Keratinocyte (primary cell): ENCODE data around the gene CANT1. TPM values are rescaled to one million over a fixed set of nuclear protein-coding genes. Genes with fewer than 3 reads are reported as not detected.

ENCODE experiments used
- DNase-seq: peaks from one replicate; pipeline ENCODE4 v3.0.0-alpha.2; 2011; ENCODE audit warnings: low read depth, missing footprints, low spot score
- FAIRE-seq: peaks from 2 replicates; lab custom pipeline; 2011; peaks lifted over from hg19 to GRCh38; lab: Jason Lieb, UNC
- H2AFZ ChIP-seq: 2 replicates; pipeline ENCODE4 v1.6.0; 2012; ENCODE audit warnings: low read length, control low read depth, inconsistent platforms; ENCODE audit not compliant: control insufficient read depth
- H3K27ac ChIP-seq: 2 replicates; pipeline ENCODE4 v1.5.1; 2011; ENCODE audit warnings: low read length; ENCODE audit not compliant: control insufficient read depth, insufficient read depth
- H3K27me3 ChIP-seq: 3 replicates; pipeline ENCODE4 v1.6.0; 2011; ENCODE audit warnings: low read length; ENCODE audit not compliant: control insufficient read depth, insufficient read depth; ENCODE audit errors: extremely low read depth
- H3K36me3 ChIP-seq, 2 experiments: 2 replicates in 1 of 2; 3 replicates in 1 of 2; pipeline ENCODE4 v1.5.1; 2011; ENCODE audit warnings: low read length in 2 of 2, mild to moderate bottlenecking in 1 of 2; ENCODE audit not compliant: control insufficient read depth in 2 of 2, insufficient read depth in 2 of 2; ENCODE audit errors: extremely low read depth in 1 of 2
- H3K4me1 ChIP-seq: 3 replicates; pipeline ENCODE4 v1.5.1; 2011; ENCODE audit warnings: low read length; ENCODE audit not compliant: control insufficient read depth, insufficient read depth; ENCODE audit errors: extremely low read depth
- H3K4me2 ChIP-seq: 3 replicates; pipeline ENCODE4 v1.6.0; 2011; ENCODE audit warnings: low read depth, low read length; ENCODE audit not compliant: control insufficient read depth, insufficient read depth; ENCODE audit errors: extremely low read depth
- H3K4me3 ChIP-seq, 3 experiments: fragments of 200-600 bp in 1 of 3; sonication (generic) in 1 of 3; 2 replicates in 2 of 3; 3 replicates in 1 of 3; pipeline ENCODE4 v1.5.1; 2011 to 2016; ENCODE audit warnings: low read length in 3 of 3, mild to moderate bottlenecking in 3 of 3, control low read depth in 2 of 3, inconsistent platforms in 1 of 3, low read depth in 1 of 3, mixed read lengths in 1 of 3, mixed run types in 1 of 3, moderate library complexity in 1 of 3; ENCODE audit not compliant: control insufficient read depth in 2 of 3, insufficient read depth in 2 of 3; ENCODE audit errors: extremely low read depth in 1 of 3
- H3K79me2 ChIP-seq: 2 replicates; pipeline ENCODE4 v1.6.0; 2012; ENCODE audit warnings: low read length; ENCODE audit not compliant: control insufficient read depth, insufficient read depth
- H3K9ac ChIP-seq: 3 replicates; pipeline ENCODE4 v1.6.0; 2011; ENCODE audit warnings: low read length; ENCODE audit not compliant: control insufficient read depth, insufficient read depth; ENCODE audit errors: extremely low read depth
- H3K9me1 ChIP-seq: 3 replicates; pipeline ENCODE4 v1.6.0; 2011; ENCODE audit warnings: low read length; ENCODE audit not compliant: control insufficient read depth, insufficient read depth; ENCODE audit errors: extremely low read depth
- H3K9me3 ChIP-seq: 2 replicates; pipeline ENCODE4 v1.5.1; 2012; ENCODE audit warnings: low read depth, low read length; ENCODE audit not compliant: control insufficient read depth
- H4K20me1 ChIP-seq: 3 replicates; pipeline ENCODE4 v1.6.0; 2011; ENCODE audit warnings: low read length; ENCODE audit not compliant: control insufficient read depth, insufficient read depth; ENCODE audit errors: extremely low read depth
- CTCF ChIP-seq, 3 experiments: IDR thresholded peaks in 1 of 3; conservative IDR thresholded peaks in 1 of 3; optimal IDR thresholded peaks in 1 of 3; 2 replicates in 2 of 3; 3 replicates in 1 of 3; pipeline versions ENCODE3 to v1.5.1; 2011; ENCODE audit warnings: low read length in 3 of 3, mild to moderate bottlenecking in 3 of 3, moderate library complexity in 2 of 3, control low read depth in 1 of 3, inconsistent platforms in 1 of 3; ENCODE audit not compliant: insufficient read depth in 2 of 3; ENCODE audit errors: extremely low read depth in 1 of 3
- EZH2 ChIP-seq: IDR thresholded peaks from one replicate; pipeline ENCODE4 v1.6.1; 2012; ENCODE audit warnings: inconsistent platforms, mild to moderate bottlenecking, low read length, moderate library complexity
- dilution Hi-C: fragments of 300-500 bp; cut with MboI; formaldehyde crosslinking; loops from one replicate; pipeline ENCODE4 v1.7.0; 2020; ENCODE audit warnings: low sequenced_read_pairs; ENCODE audit not compliant: extremely low pct_ligation_motif_present
- polyA plus RNA-seq, 5 experiments: library from polyadenylated mRNA; depleted of rRNA in 3 of 5; stranded (reverse) in 3 of 5; stranded (forward) in 1 of 5; unstranded in 1 of 5; fragments of >200 nt; gene quantifications; 1 replicate in 1 of 5; 2 replicates in 3 of 5; 3 replicates in 1 of 5; pipeline versions ENCODE4 v1.2.1 to v1.2.3, GENCODE V29; 2011 to 2012; ENCODE audit warnings: missing spikeins in 2 of 5, low read depth in 1 of 5, low replicate concordance in 1 of 5

Gene CANT1
- polyA plus RNA-seq, 1 donor (not counting 4 experiments of a cell fraction or from before 2014, with no cell fraction given) = 53.2 TPM

- H3K9me3 ChIP-seq = no peaks in the 10 kb centered on the region
- H2AFZ ChIP-seq = no peak overlapping the region
- peak overlapping the region; percentile 84 for H3K27ac ChIP-seq
- H3K4me3 ChIP-seq = no peak overlapping the region
- peak; percentile 84 for DNase-seq
- peak overlapping the region; percentile 73 for H3K9ac ChIP-seq
- H3K9me1 ChIP-seq = peaks cover 2% of the 10 kb centered on the region
- dilution Hi-C loops = loop anchor here (25.0 kb wide), 1 partner anchor 349 kb away; no protein-coding TSS in a partner anchor
- no peaks in the 10 kb centered on the region for H3K36me3 ChIP-seq
- H3K4me2 ChIP-seq = peak overlapping the region; percentile 42
- H3K27me3 ChIP-seq = no peaks in the 10 kb centered on the region
- peaks cover 46% of the 10 kb centered on the region for H3K4me1 ChIP-seq
- peak; percentile 93 for FAIRE-seq
- H4K20me1 ChIP-seq = no peaks in the 10 kb centered on the region
- TF ChIP-seq EZH2 (no peak), CTCF (optimal IDR thresholded peaks at IDR 0.05 in 1 of 3, IDR thresholded peaks at IDR 0.05 in 1 of 3, conservative IDR thresholded peaks at IDR 0.05 in 1 of 3; ENCODE audit: extremely low read depth in 1 of 3, insufficient read depth in 2 of 3, low read length in 3 of 3) (no peak)
- H3K79me2 ChIP-seq = no peaks in the 10 kb centered on the region
These were observed 29.1 kb upstream of the CANT1 start for GRCh38 chr17:79038545-79039135.

- H3K27ac ChIP-seq = peak overlapping the region; percentile 50
- no peaks in the 10 kb centered on the region for H3K9me3 ChIP-seq
- dilution Hi-C loops = loop anchor here (25.0 kb wide), 1 partner anchor 351 kb away; no protein-coding TSS in a partner anchor
- FAIRE-seq (peak; percentile 90), DNase-seq (peak; percentile 42)
- no peaks in the 10 kb centered on the region for H4K20me1 ChIP-seq
- TF ChIP-seq EZH2 (no peak), CTCF (optimal IDR thresholded peaks at IDR 0.05 in 1 of 3, IDR thresholded peaks at IDR 0.05 in 1 of 3, conservative IDR thresholded peaks at IDR 0.05 in 1 of 3; ENCODE audit: extremely low read depth in 1 of 3, insufficient read depth in 2 of 3, low read length in 3 of 3) (no peak)
- H3K9ac ChIP-seq = peak overlapping the region; percentile 15
- H3K4me3 ChIP-seq = no peak overlapping the region
- no peak overlapping the region for H2AFZ ChIP-seq
- no peaks in the 10 kb centered on the region for H3K79me2 ChIP-seq
- no peaks in the 10 kb centered on the region for H3K27me3 ChIP-seq
- peaks cover 2% of the 10 kb centered on the region for H3K9me1 ChIP-seq
- peaks cover 55% of the 10 kb centered on the region for H3K4me1 ChIP-seq
- H3K4me2 ChIP-seq = peak overlapping the region; percentile 31
- no peaks in the 10 kb centered on the region for H3K36me3 ChIP-seq
These were observed 27.0 kb upstream of the CANT1 start for GRCh38 chr17:79036596-79036995.
